Duodenal mucosa (tissue), 2 donors: Measurements from ENCODE around the gene MYO5B.

Experiments used
- H3K27ac ChIP-seq: one replicate; pipeline ENCODE4 v1.7.0; 2013; ENCODE audit warnings: low read depth, low read length
- H3K27me3 ChIP-seq, 2 donors: one replicate each; pipeline ENCODE4 v1.7.0; 2013; ENCODE audit warnings: low read length in 2 of 2, control low read depth in 1 of 2; ENCODE audit not compliant: insufficient read depth in 2 of 2, control insufficient read depth in 1 of 2
- H3K36me3 ChIP-seq, 2 donors: one replicate each; pipeline ENCODE4 v1.7.0; 2013; ENCODE audit warnings: low read length in 2 of 2, control low read depth in 1 of 2; ENCODE audit not compliant: insufficient read depth in 2 of 2, control insufficient read depth in 1 of 2
- H3K4me1 ChIP-seq, 2 donors: one replicate each; pipeline ENCODE4 v1.7.0; 2013; ENCODE audit warnings: low read length in 2 of 2, control low read depth in 1 of 2; ENCODE audit not compliant: insufficient read depth in 2 of 2, control insufficient read depth in 1 of 2
- H3K4me3 ChIP-seq, 2 donors: one replicate each; pipeline ENCODE4 v1.7.0; 2013; ENCODE audit warnings: low read length in 2 of 2, low read depth in 1 of 2
- H3K9ac ChIP-seq, 2 donors: one replicate each; pipeline ENCODE4 v1.7.0; 2013; ENCODE audit warnings: low read length in 2 of 2, low read depth in 1 of 2
- H3K9me3 ChIP-seq, 2 donors: one replicate each; pipeline ENCODE4 v1.7.0; 2013; ENCODE audit warnings: low read length in 2 of 2, control low read depth in 1 of 2; ENCODE audit not compliant: control insufficient read depth in 1 of 2

The MYO5B gene

DNA sequence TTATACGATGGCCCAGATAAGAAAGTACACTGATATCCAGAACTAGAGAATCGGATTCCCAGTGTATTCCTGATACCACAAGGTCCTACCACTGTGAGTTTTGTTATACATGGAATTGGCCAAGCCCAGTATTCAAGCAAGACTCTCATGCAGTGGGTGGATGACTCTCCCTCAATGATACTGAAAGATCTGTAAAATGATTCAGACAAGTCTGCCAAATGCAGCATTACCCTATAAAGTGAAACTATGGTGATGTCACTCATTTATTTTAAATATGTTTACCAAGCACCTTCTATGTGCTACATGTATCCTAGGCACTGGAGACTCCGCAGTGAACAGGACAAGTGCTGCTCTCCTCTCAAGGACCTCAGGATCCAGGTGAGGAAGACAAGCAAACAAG lies 22.6 kb downstream of the MYO5B start:
- Histone ChIP-seq H3K27me3 (no peaks in the 10 kb centered on the region), H3K4me1 (peaks cover 0 to 2% of the 10 kb centered on the region in 2 donors), H3K27ac (no peak overlapping the region), H3K36me3 (no peaks in the 10 kb centered on the region), H3K9me3 (no peaks in the 10 kb centered on the region), H3K4me3 (no peak overlapping the region), H3K9ac (no peak overlapping the region)

DNA sequence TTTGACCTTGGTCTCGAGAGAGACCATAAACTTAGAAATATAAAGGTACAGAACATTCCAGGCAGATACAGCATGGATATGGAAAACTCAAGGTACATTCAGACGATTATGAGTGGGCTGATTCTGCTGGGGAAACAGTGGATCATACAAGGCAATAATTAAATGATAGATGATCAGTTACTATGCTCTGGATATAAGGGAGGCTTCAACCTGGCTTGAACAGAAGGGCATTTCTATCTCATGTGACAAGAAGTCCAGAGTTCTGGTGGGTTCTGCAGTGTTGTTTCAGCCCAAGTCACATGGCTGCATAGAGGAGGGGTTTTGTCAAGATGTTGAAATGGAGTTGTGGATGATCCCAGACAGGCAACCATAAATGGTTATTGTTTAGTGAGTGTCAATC lies 23.5 kb downstream of the MYO5B start:
- no peaks in the 10 kb centered on the region for H3K36me3 ChIP-seq
- H3K9ac ChIP-seq = no peak overlapping the region
- H3K27me3 ChIP-seq = no peaks in the 10 kb centered on the region
- H3K27ac ChIP-seq = no peak overlapping the region
- peaks cover 0 to 7% of the 10 kb centered on the region in 2 donors for H3K4me1 ChIP-seq
- H3K4me3 ChIP-seq = no peak overlapping the region
- no peaks in the 10 kb centered on the region for H3K9me3 ChIP-seq

DNA sequence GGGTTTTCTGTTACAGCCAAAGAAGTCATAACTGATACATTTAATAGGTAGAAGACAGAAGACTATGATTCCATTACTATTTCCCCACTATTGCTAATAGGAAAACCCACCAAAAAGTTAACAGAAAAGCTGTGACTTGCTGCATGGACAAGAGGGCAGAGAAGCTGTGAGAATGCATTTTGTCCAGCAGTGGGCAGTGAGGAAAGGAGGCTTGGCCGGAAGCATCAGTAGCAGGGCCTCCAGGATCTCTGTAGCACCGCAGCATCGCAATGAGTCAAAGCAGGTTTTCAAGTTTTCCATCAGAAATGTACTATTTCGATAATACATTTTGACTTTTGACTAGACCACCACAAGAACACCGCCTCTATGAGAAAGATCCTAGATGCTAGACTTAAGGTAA lies 24.9 kb downstream of the MYO5B start:
- Histone ChIP-seq H3K4me3 (no peak overlapping the region), H3K27me3 (no peaks in the 10 kb centered on the region), H3K36me3 (no peaks in the 10 kb centered on the region), H3K27ac (no peak overlapping the region), H3K9me3 (no peaks in the 10 kb centered on the region), H3K9ac (no peak overlapping the region), H3K4me1 (peaks cover 0 to 7% of the 10 kb centered on the region in 2 donors)

DNA sequence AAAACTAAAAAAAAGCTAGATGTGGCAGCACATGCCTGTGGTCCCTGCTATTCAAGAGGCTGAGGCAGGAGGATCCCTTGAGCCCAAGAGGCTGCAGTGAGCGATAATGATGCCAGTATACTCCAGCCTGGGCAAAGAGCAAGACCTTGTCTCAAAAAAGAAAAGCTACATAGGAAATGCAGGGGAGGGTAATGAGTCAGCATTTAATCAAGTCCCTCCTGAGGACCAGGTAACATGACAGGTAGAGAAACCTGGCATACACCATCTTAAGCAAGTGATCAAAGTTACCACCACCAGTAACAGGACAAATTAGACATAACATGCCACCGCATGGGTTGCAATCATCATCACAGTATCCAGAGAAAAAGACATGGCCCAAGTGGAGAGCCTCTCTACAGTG lies 25.8 kb downstream of the MYO5B start:
- Histone ChIP-seq H3K9ac (no peak overlapping the region), H3K27me3 (no peaks in the 10 kb centered on the region), H3K27ac (no peak overlapping the region), H3K36me3 (no peaks in the 10 kb centered on the region), H3K4me1 (peaks cover 0 to 7% of the 10 kb centered on the region in 2 donors), H3K4me3 (no peak overlapping the region), H3K9me3 (no peaks in the 10 kb centered on the region)

DNA sequence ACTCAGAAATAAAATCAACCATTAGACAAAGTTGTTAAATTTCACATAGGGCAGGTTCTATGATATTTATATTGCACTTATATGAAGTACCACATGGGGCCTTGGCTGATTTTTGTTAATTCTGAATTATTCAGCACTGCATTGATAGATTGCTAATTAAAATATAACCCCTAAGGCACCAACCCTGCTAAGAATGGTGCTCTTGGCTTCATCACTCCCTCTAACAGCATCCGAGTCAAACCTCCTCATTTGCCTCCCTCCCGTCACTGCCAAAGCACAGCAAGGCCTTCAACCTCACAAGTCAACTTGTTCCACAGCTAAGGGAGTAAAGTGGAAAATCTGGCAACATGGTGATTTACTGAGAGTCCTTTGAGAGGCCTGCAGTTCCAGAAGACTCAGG lies 27.0 kb downstream of the MYO5B start:
- Histone ChIP-seq H3K27ac (no peak overlapping the region), H3K36me3 (no peaks in the 10 kb centered on the region), H3K4me3 (no peak overlapping the region), H3K9me3 (no peaks in the 10 kb centered on the region), H3K9ac (no peak overlapping the region), H3K27me3 (no peaks in the 10 kb centered on the region), H3K4me1 (peaks cover 0 to 7% of the 10 kb centered on the region in 2 donors)

DNA sequence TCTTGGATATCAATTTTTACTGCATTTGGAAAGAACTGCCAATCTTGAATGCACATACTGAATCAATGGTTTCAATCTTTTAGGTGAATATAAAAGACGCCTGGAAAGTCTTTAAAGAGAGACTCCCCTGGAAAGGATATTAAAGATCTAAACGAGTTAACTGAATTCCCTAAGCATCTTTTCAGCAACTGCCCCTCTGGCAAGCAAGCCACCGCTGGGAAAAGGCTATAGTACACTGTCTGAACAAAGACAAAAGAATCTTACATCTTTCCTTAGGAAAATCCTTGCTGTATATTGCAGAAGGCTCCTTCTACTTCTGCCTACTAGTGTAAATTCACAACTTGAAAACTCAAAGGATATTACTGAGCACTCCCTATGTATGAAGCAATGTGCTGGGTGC lies 28.0 kb downstream of the MYO5B start:
- no peak overlapping the region for H3K4me3 ChIP-seq
- H3K27ac ChIP-seq = no peak overlapping the region
- no peak overlapping the region for H3K9ac ChIP-seq

DNA sequence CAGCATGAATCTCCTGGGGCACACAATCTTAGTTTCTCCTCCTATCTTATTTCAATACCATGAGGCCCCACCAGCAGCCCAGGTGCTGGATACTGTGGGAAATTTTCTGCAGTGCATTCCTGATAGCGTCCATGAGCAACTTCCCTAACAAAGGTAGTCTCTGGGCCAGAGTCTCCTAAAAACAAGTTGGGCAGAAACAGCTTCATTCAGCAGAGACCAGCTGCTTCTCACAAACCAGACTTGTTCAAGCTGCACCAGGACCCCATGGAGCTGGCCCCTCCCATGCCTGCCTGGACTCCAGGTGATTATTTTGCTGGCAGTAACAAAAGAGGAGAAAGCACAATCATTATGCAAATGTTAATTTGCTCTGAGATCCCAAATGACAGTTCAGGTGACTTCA lies 31.4 kb downstream of the MYO5B start:
- H3K36me3 ChIP-seq = no peaks in the 10 kb centered on the region
- peaks cover 21 to 28% of the 10 kb centered on the region in 2 donors for H3K4me1 ChIP-seq
- no peak overlapping the region for H3K9ac ChIP-seq
- H3K9me3 ChIP-seq = no peaks in the 10 kb centered on the region
- no peak overlapping the region for H3K27ac ChIP-seq
- no peaks in the 10 kb centered on the region for H3K27me3 ChIP-seq
- no peak overlapping the region for H3K4me3 ChIP-seq

More for the DNA sequence above, 28.0 kb downstream of the MYO5B start:
- H3K27me3 ChIP-seq = no peaks in the 10 kb centered on the region
- H3K9me3 ChIP-seq = no peaks in the 10 kb centered on the region
- H3K4me1 ChIP-seq = peaks cover 0 to 8% of the 10 kb centered on the region in 2 donors
- no peaks in the 10 kb centered on the region for H3K36me3 ChIP-seq

DNA sequence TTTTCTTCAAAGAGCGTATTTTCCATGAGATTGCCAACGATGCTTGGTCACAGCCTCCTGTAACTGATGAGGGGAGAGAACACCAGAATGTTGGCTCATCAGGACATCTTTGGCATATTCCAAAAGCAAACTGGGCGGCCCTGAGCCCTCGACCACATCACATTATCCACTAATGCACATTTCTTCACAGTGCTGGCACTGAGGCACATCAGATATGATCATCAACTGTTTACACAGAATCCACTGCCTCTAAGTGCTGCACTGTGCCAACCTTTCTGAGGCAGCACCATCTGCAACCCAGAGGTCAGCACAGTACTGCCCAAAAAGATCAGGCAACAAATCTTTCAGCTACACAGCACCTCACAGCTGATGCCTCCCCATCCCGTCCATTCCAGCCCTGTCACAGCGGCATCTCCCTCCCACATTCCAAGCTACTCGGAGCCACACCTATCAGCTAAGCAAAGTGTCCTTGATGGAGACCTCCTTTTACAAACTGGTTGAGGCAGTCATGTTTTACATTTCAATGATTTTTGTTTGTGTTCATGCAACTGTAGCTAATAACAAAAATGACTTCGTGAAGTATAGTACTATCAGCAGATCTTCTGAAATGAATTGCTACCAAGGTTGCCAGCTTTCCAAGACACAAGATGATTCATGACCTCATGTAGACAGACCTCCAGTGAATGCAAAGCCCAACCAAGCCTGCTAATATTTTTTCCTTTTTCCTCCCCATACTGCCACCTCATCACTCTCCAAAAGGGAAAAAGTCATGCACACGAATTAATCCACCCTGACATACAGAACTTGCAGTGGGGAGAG lies 32.3 kb downstream of the MYO5B start:
- Histone ChIP-seq H3K27ac (no peak overlapping the region), H3K36me3 (no peaks in the 10 kb centered on the region), H3K4me1 (peaks cover 25 to 30% of the 10 kb centered on the region in 2 donors), H3K27me3 (no peaks in the 10 kb centered on the region), H3K9me3 (no peaks in the 10 kb centered on the region), H3K4me3 (no peak overlapping the region), H3K9ac (no peak overlapping the region)

DNA sequence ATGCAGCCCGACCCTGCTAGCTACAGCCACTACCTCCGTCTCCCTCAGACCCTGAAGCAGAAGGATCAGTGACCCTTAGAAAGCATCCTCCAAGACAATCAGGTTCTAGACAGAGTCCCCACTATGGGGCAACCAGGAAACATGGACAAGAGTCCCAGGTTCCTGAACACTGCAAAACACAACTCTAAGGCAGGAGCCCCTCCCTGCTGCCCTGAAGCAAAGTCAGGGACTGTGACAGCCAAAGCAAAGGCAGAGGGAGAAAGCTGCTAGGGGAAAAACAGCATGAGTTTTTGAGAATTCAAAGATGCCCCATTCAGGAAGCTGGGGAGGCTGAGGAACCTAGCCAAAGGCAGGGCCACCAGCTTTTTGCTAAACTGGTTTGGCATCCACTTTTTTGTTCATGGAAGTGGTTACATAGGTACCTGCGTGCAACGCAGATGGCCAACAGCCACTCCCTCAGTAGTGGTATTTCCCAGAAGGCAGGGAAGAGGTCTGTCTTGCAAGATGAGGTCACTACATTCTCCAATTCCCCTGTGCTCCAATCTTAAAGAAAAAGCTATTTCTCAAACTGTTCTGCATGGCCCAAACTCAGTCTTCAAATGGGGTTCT lies 33.2 kb downstream of the MYO5B start:
- Histone ChIP-seq H3K27ac (no peak overlapping the region), H3K9ac (no peak overlapping the region), H3K27me3 (no peaks in the 10 kb centered on the region)

DNA sequence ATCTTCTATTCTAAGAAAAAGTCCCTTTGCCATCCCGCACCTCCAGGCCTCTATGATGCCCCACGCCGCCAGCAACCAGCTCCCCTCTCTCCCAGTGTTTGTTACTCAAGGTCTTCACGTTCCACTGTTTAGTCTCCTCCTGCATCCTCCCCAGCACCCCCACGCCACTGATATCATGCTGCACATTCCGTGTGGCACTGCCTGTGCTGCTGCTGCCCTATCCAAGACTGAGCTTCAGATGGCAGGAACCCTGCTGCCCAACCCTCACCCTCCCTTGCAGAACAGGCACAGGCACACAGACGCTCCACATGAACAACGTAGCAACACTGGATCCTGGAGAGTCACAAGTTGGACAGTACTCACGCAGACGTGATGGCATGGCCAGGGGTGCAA lies 35.3 kb downstream of the MYO5B start:
- no peaks in the 10 kb centered on the region for H3K36me3 ChIP-seq
- no peak overlapping the region for H3K27ac ChIP-seq

More for the DNA sequence above, 33.2 kb downstream of the MYO5B start:
- Histone ChIP-seq H3K36me3 (no peaks in the 10 kb centered on the region), H3K9me3 (no peaks in the 10 kb centered on the region), H3K4me3 (no peak overlapping the region), H3K4me1 (peaks cover 25% of the 10 kb centered on the region in 2 donors)

More for the DNA sequence above, 35.3 kb downstream of the MYO5B start:
- Histone ChIP-seq H3K9ac (no peak overlapping the region), H3K9me3 (no peaks in the 10 kb centered on the region), H3K4me3 (peak overlapping the region in 1 of 2 donors; percentile 3), H3K27me3 (no peaks in the 10 kb centered on the region), H3K4me1 (peaks cover 25 to 27% of the 10 kb centered on the region in 2 donors)
